H1 (cell line): ENCODE results near the gene ARHGAP21. TPM values are rescaled to one million over a fixed set of nuclear protein-coding genes. Genes with fewer than 3 reads are reported as not detected.

Experiments
- CTCF ChIA-PET: fragments of 300-600 bp; sonication (Branson Sonifier 250); formaldehyde crosslinking; loops from one replicate; lab custom pipeline; 2021; ENCODE audit not compliant: partially characterized antibody; lab: Charles Lee
- POLR2A ChIA-PET: fragments of 300-600 bp; sonication (Branson Sonifier 250); formaldehyde crosslinking; loops from one replicate; lab custom pipeline; 2021; ENCODE audit warnings: inconsistent platforms; ENCODE audit not compliant: partially characterized antibody; lab: Charles Lee
- DNase-seq, 2 experiments: peaks; one replicate each; pipeline versions ENCODE4 v3.0.0 to v3.0.0-alpha.2; 2010 to 2022; ENCODE audit warnings: low spot score in 2 of 2, low read depth in 1 of 2, mixed read lengths in 1 of 2
- FAIRE-seq: peaks from 2 replicates; lab custom pipeline; 2011; peaks lifted over from hg19 to GRCh38; lab: Jason Lieb, UNC
- H2AFZ ChIP-seq: 2 replicates; pipeline ENCODE4 v1.8.1; 2012; ENCODE audit warnings: low read length, inconsistent platforms
- H2AK5ac ChIP-seq: 2 replicates; pipeline ENCODE4 v1.6.1; 2013; ENCODE audit warnings: low read depth, low read length
- H2BK120ac ChIP-seq: replicated peaks from 2 replicates; pipeline ENCODE3; 2013; ENCODE audit warnings: low read depth, low read length, inconsistent platforms
- H2BK12ac ChIP-seq: 2 replicates; pipeline ENCODE4 v1.6.1; 2013; ENCODE audit warnings: low read depth, low read length
- H2BK15ac ChIP-seq: 2 replicates; pipeline ENCODE4 v1.6.1; 2013; ENCODE audit warnings: low read length
- H2BK20ac ChIP-seq: 2 replicates; pipeline ENCODE4 v1.6.1; 2013; ENCODE audit warnings: low read length
- H2BK5ac ChIP-seq: 2 replicates; pipeline ENCODE4 v1.6.1; 2013; ENCODE audit warnings: low read depth, low read length
- H3K14ac ChIP-seq: 2 replicates; pipeline ENCODE4 v1.6.1; 2013; ENCODE audit warnings: inconsistent platforms; ENCODE audit not compliant: insufficient read length
- H3K18ac ChIP-seq: 2 replicates; pipeline ENCODE4 v1.6.1; 2013; ENCODE audit warnings: low read length; ENCODE audit errors: extremely low read depth
- H3K23ac ChIP-seq: 2 replicates; pipeline ENCODE4 v1.6.1; 2013; ENCODE audit warnings: inconsistent platforms; ENCODE audit not compliant: insufficient read length
- H3K23me2 ChIP-seq: 2 replicates; pipeline ENCODE4 v1.6.1; 2013; ENCODE audit warnings: low read depth, low read length
- H3K27ac ChIP-seq: 2 replicates; pipeline ENCODE4 v1.6.1; 2011; ENCODE audit warnings: low read depth, low read length, inconsistent platforms
- H3K27me3 ChIP-seq, 4 experiments: replicated peaks in 1 of 4; 1 replicate in 1 of 4; 2 replicates in 3 of 4; pipeline versions ENCODE4 v1.6.1 to v1.8.1; 2011 to 2013; ENCODE audit warnings: low read length in 3 of 4, mild to moderate bottlenecking in 3 of 4, inconsistent platforms in 2 of 4, mixed read lengths in 2 of 4, moderate library complexity in 1 of 4; ENCODE audit not compliant: control insufficient read depth in 3 of 4, insufficient read depth in 3 of 4; ENCODE audit errors: extremely low read depth in 1 of 4
- H3K36me3 ChIP-seq, 4 experiments: 2 replicates each; pipeline versions ENCODE4 v1.6.1 to v1.8.1; 2011 to 2013; ENCODE audit warnings: mild to moderate bottlenecking in 4 of 4, low read length in 3 of 4, moderate library complexity in 2 of 4, control low read depth in 1 of 4, inconsistent platforms in 1 of 4; ENCODE audit not compliant: insufficient read depth in 4 of 4, control insufficient read depth in 2 of 4
- H3K4ac ChIP-seq: replicated peaks from 2 replicates; pipeline ENCODE3; 2013; ENCODE audit warnings: low read length, low read depth, mixed read lengths, inconsistent platforms; ENCODE audit not compliant: insufficient read length
- H3K4me1 ChIP-seq, 4 experiments: replicated peaks in 1 of 4; 1 replicate in 1 of 4; 2 replicates in 3 of 4; pipeline versions ENCODE4 v1.6.1 to v1.8.1; 2011 to 2013; ENCODE audit warnings: low read length in 3 of 4, inconsistent platforms in 2 of 4, mixed read lengths in 1 of 4; ENCODE audit not compliant: insufficient read depth in 4 of 4, control insufficient read depth in 3 of 4
- H3K4me2 ChIP-seq, 2 experiments: 2 replicates each; pipeline versions ENCODE4 v1.6.1 to v1.8.1; 2011 to 2013; ENCODE audit warnings: low read depth in 2 of 2, low read length in 2 of 2, control low read depth in 1 of 2, inconsistent platforms in 1 of 2, mild to moderate bottlenecking in 1 of 2; ENCODE audit not compliant: insufficient read depth in 1 of 2
- H3K4me3 ChIP-seq, 4 experiments: fragments of 200-600, 300-600 bp in 1 of 4; sonication (generic), shearing (Covaris generic), sonication (Bioruptor Twin) in 1 of 4; 2 replicates each; pipeline versions ENCODE4 v1.5.1 to v1.8.1; 2011 to 2016; ENCODE audit warnings: low read length in 4 of 4, low read depth in 3 of 4, control low read depth in 2 of 4, inconsistent platforms in 2 of 4, mild to moderate bottlenecking in 2 of 4, mixed read lengths in 1 of 4, moderate library complexity in 1 of 4; ENCODE audit not compliant: insufficient read depth in 2 of 4; ENCODE audit errors: extremely low read depth in 1 of 4
- H3K56ac ChIP-seq: replicated peaks from 2 replicates; pipeline ENCODE3; 2013; ENCODE audit warnings: low read depth, mild to moderate bottlenecking, mixed read lengths, low read length, inconsistent platforms; ENCODE audit not compliant: insufficient read length
- H3K79me1 ChIP-seq: 2 replicates; pipeline ENCODE4 v1.6.1; 2013; ENCODE audit warnings: low read depth, low read length, control low read depth
- H3K79me2 ChIP-seq, 2 experiments: 2 replicates each; pipeline versions ENCODE4 v1.6.1 to v1.8.1; 2012 to 2013; ENCODE audit warnings: low read length in 2 of 2, mild to moderate bottlenecking in 2 of 2, inconsistent platforms in 1 of 2; ENCODE audit not compliant: insufficient read depth in 2 of 2, control insufficient read depth in 1 of 2
- H3K9ac ChIP-seq, 4 experiments: replicated peaks in 1 of 4; 1 replicate in 1 of 4; 2 replicates in 3 of 4; pipeline versions ENCODE4 v1.6.1 to v1.8.1; 2011 to 2013; ENCODE audit warnings: low read depth in 3 of 4, low read length in 3 of 4, control low read depth in 2 of 4, mild to moderate bottlenecking in 2 of 4, moderate library complexity in 2 of 4, inconsistent platforms in 1 of 4; ENCODE audit errors: extremely low read depth in 1 of 4
- H3K9me3 ChIP-seq, 2 experiments: 2 replicates each; pipeline versions ENCODE4 v1.6.1 to v1.8.1; 2012 to 2013; ENCODE audit warnings: mild to moderate bottlenecking in 2 of 2, moderate library complexity in 2 of 2, control low read depth in 1 of 2, inconsistent platforms in 1 of 2, low read depth in 1 of 2, low read length in 1 of 2, mixed read lengths in 1 of 2; ENCODE audit not compliant: insufficient read depth in 2 of 2
- H4K20me1 ChIP-seq, 2 experiments: replicated peaks in 1 of 2; 2 replicates each; pipeline versions ENCODE3 to v1.8.1; 2011 to 2013; ENCODE audit warnings: inconsistent platforms in 2 of 2, low read length in 2 of 2, mild to moderate bottlenecking in 1 of 2; ENCODE audit not compliant: insufficient read depth in 2 of 2, control insufficient read depth in 1 of 2
- H4K5ac ChIP-seq: 2 replicates; pipeline ENCODE4 v1.6.1; 2013; ENCODE audit warnings: low read length, low read depth, mixed read lengths, inconsistent platforms; ENCODE audit not compliant: insufficient read length
- H4K8ac ChIP-seq: 2 replicates; pipeline ENCODE4 v1.8.0; 2013; ENCODE audit warnings: mild to moderate bottlenecking, moderate library complexity, low read length, inconsistent platforms; ENCODE audit not compliant: insufficient read depth; ENCODE audit errors: extremely low read depth
- H4K91ac ChIP-seq: replicated peaks from 2 replicates; pipeline ENCODE3; 2013; ENCODE audit warnings: low read length, mixed read lengths, inconsistent platforms; ENCODE audit not compliant: insufficient read length
- CBX5 ChIP-seq: fragments of 300-800, 300-1000 bp; sonication (generic); IDR thresholded peaks from 2 replicates; pipeline ENCODE4 v1.7.1; 2016; ENCODE audit warnings: antibody characterized with exemption, low read length, low read depth
- HDAC2 ChIP-seq, 2 experiments: fragments of 300-600 bp in 1 of 2; sonication (generic) in 1 of 2; IDR thresholded peaks; 2 replicates each; pipeline ENCODE4 v1.6.1; 2011 to 2012; ENCODE audit warnings: low read depth in 2 of 2, low read length in 2 of 2, mild to moderate bottlenecking in 2 of 2, moderate library complexity in 2 of 2, borderline replicate concordance in 1 of 2, inconsistent platforms in 1 of 2
- KDM1A ChIP-seq: fragments of 200-600, 300-600 bp; sonication (generic); IDR thresholded peaks from 2 replicates; pipeline ENCODE4 v1.7.1; 2016; ENCODE audit warnings: mild to moderate bottlenecking, low read length, borderline replicate concordance
- KDM5A ChIP-seq: fragments of 200-600 bp; IDR thresholded peaks from 2 replicates; pipeline ENCODE4 v1.7.1; 2012; ENCODE audit warnings: mild to moderate bottlenecking, low read length, inconsistent platforms, mixed read lengths
- POLR2AphosphoS5 ChIP-seq: IDR thresholded peaks from 2 replicates; pipeline ENCODE4 v1.6.1; 2011; ENCODE audit warnings: low read depth, low read length
- WGBS, 2 experiments: shearing (Covaris generic) in 1 of 2; methylation state at CpG; one replicate each; pipeline versions ENCODE4 v1.1.6 to v1.1.7; 2013 to 2015; ENCODE audit warnings: low lambda C conversion rate in 2 of 2, mixed read lengths in 2 of 2, inconsistent platforms in 1 of 2, low coverage in 1 of 2, missing lambda C conversion rate in 1 of 2; ENCODE audit not compliant: insufficient replicate concordance in 2 of 2, insufficient coverage in 1 of 2, insufficient read length in 1 of 2; ENCODE audit errors: extremely low coverage in 1 of 2, missing lambda C conversion rate in 1 of 2; 5-methylcytosine and 5-hydroxymethylcytosine counted together
- polyA plus RNA-seq, 7 experiments: library from polyadenylated mRNA; depleted of rRNA in 3 of 7; stranded (reverse) in 5 of 7; unstranded in 2 of 7; fragments of >200 nt in 5 of 7; fragments of 200-250 nt in 2 of 7; gene quantifications; 1 replicate in 5 of 7; 2 replicates in 1 of 7; 4 replicates in 1 of 7; pipeline versions ENCODE4 v1.2.1 to v1.2.3, GENCODE V29; 2011 to 2013; ENCODE audit warnings: missing spikeins in 2 of 7, mixed read lengths in 2 of 7
- total RNA-seq: library from RNA; stranded (reverse); fragmentation: NEBNext Ultra II Directional; extraction: Animal tissue kit (Norgen Biotek cat#: 25700); gene quantifications from 2 replicates; pipeline ENCODE4 v1.2.1, GENCODE V29; 2021

Gene ARHGAP21
- total and polyA plus RNA-seq, 2 of the 8 experiments (the other 6 are each of a cell fraction or from before 2014, with no cell fraction given), result 14.4 to 35.3 TPM

DNA sequence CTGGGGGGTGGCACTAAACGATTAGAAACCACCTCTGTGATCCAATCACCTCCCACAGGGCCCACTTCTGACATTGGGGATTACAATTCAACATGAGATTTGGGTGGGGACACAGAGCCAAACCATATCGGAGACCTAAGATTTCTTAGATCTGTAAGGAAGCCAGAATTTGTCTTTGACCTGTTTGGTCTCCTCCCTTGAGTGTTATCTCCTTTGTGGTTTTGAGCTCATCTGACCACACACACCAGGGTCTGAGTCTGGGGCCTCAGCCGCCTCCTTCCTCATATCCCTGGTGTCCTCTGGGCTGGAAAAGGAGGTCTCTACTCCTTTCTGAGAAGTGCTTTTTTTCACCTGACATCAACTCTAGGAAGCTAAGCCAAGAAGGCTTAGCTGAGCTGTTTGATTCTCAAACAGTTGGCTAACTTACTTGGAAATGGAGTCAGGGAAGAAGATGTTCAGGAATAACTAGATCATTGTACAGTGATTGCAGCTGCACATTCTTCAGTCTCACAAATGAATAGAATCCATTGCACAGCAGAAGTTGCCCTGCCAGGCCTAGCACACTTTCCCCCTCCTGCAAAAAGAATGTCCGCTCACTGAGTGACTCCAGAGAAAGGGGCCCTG is 167.4 kb downstream of the ARHGAP21 start:
- H3K79me1 ChIP-seq, result no peaks in the 10 kb centered on the region
- no peak overlapping the region for H2BK120ac ChIP-seq
- H3K27me3 ChIP-seq, result no peaks in the 10 kb centered on the region
- no peak overlapping the region for H3K9ac ChIP-seq
- H4K5ac ChIP-seq, result no peak overlapping the region
- 0 out of 2 replicates have a peak, but pooled peaks cover 2% of the 10 kb centered on the region for H3K23me2 ChIP-seq
- TF ChIP-seq HDAC2 (IDR thresholded peaks at IDR 0.05; ENCODE audit: borderline replicate concordance in 1 of 2, low read depth in 2 of 2, low read length in 2 of 2), result no peak
- no peak for TF ChIP-seq KDM1A
- no peak for TF ChIP-seq KDM5A
- TF ChIP-seq POLR2AphosphoS5, result no peak
- no peak for TF ChIP-seq CBX5
- H2AK5ac ChIP-seq, result no peak overlapping the region
- no peaks in the 10 kb centered on the region for H4K20me1 ChIP-seq
- H2AFZ ChIP-seq, result no peak overlapping the region
- H3K23ac ChIP-seq, result no peak overlapping the region
- no peak overlapping the region for H3K4me3 ChIP-seq
- H2BK12ac ChIP-seq, result no peak overlapping the region
- H3K27ac ChIP-seq, result no peak overlapping the region
- DNase-seq (no peak), FAIRE-seq (no peak)
- no peak overlapping the region for H2BK5ac ChIP-seq
- no peak overlapping the region for H3K4ac ChIP-seq
- H4K91ac ChIP-seq, result no peak overlapping the region
- H3K9me3 ChIP-seq, result peaks cover 10 to 17% of the 10 kb centered on the region in 2 experiments; a peak in 3 of 4 replicates
- H3K14ac ChIP-seq, result no peak overlapping the region
- H3K4me2 ChIP-seq, result no peak overlapping the region
- ChIA-PET POLR2A (no interaction called here), CTCF (interaction anchor here (1.0 to 5.4 kb wide), 12 partner anchors 8 to 863 kb away, joined by 3 to 28 read pairs (median 4); no protein-coding TSS in a partner anchor)
- H3K56ac ChIP-seq, result no peak overlapping the region
- no peak overlapping the region for H3K18ac ChIP-seq
- H2BK20ac ChIP-seq, result no peak overlapping the region
- H2BK15ac ChIP-seq, result no peak overlapping the region
- H3K4me1 ChIP-seq, result peaks cover 3 to 8% (median 7%) of the 10 kb centered on the region in 4 experiments; a peak in 6 of 7 replicates
- 80% methylated on average over 4 of the region's 4 CpGs; no CpG with 5 or more reads in 1 of the 2 experiments for WGBS, 2 experiments
- no peaks in the 10 kb centered on the region; a peak in 1 of 8 replicates for H3K36me3 ChIP-seq
- H4K8ac ChIP-seq, result no peak overlapping the region
- H3K79me2 ChIP-seq, result no peaks in the 10 kb centered on the region
